Common myeloid progenitor, CD34-positive (primary cell): ENCODE measurements around the gene ZNF32. TPM values are rescaled to one million over a fixed set of nuclear protein-coding genes. Genes with fewer than 3 reads are reported as not detected.
A peak's percentile ranks its signal among the peaks of the same experiment; 100 is the strongest.

Experiments
- CTCF ChIA-PET: fragments of 350-600 bp; sonication (Branson Sonifier 250); formaldehyde crosslinking; loops from one replicate; lab custom pipeline; 2021; ENCODE audit warnings: antibody characterized with exemption; lab: Charles Lee
- POLR2A ChIA-PET: fragments of 350-600 bp; sonication (Branson Sonifier 250); formaldehyde crosslinking; loops from one replicate; lab custom pipeline; 2021; ENCODE audit warnings: antibody characterized with exemption; lab: Charles Lee
- DNase-seq, 3 donors: peaks; one replicate each; pipeline versions ENCODE4 v3.0.0 to v3.0.0-alpha.2; 2013
- H3K27ac ChIP-seq, 2 experiments: 1 replicate in 1 of 2; 2 replicates in 1 of 2; pipeline ENCODE4 v1.7.0; 2013; ENCODE audit warnings: inconsistent platforms in 2 of 2, low read length in 2 of 2, mild to moderate bottlenecking in 2 of 2, low read depth in 1 of 2, moderate library complexity in 1 of 2; ENCODE audit not compliant: severe bottlenecking in 2 of 2, insufficient read depth in 1 of 2, poor library complexity in 1 of 2
- H3K27me3 ChIP-seq, 5 experiments: replicated peaks in 2 of 5; 1 replicate in 3 of 5; 2 replicates in 2 of 5; pipeline versions ENCODE4 v1.6.1 to v1.7.0; 2013; ENCODE audit warnings: low read length in 4 of 5, mild to moderate bottlenecking in 2 of 5, moderate library complexity in 2 of 5, inconsistent platforms in 1 of 5; ENCODE audit not compliant: insufficient read depth in 5 of 5, control insufficient read depth in 4 of 5
- H3K36me3 ChIP-seq, 4 experiments: 1 replicate in 2 of 4; 2 replicates in 2 of 4; pipeline versions ENCODE4 v1.6.1 to v1.7.0; 2013; ENCODE audit warnings: low read length in 3 of 4, control low read depth in 1 of 4, mild to moderate bottlenecking in 1 of 4; ENCODE audit not compliant: control insufficient read depth in 4 of 4, insufficient read depth in 4 of 4
- H3K4me1 ChIP-seq, 4 experiments: 1 replicate in 3 of 4; 2 replicates in 1 of 4; pipeline versions ENCODE4 v1.6.1 to v1.7.1; 2013; ENCODE audit warnings: low read length in 3 of 4, mild to moderate bottlenecking in 3 of 4, control low read depth in 1 of 4, inconsistent platforms in 1 of 4, moderate library complexity in 1 of 4; ENCODE audit not compliant: control insufficient read depth in 4 of 4, insufficient read depth in 4 of 4; ENCODE audit errors: control extremely low read depth in 1 of 4
- H3K4me3 ChIP-seq, 7 experiments: 1 replicate in 4 of 7; 2 replicates in 3 of 7; pipeline versions ENCODE4 v1.5.1 to v1.7.0; 2013; ENCODE audit warnings: mild to moderate bottlenecking in 7 of 7, low read length in 6 of 7, moderate library complexity in 6 of 7, inconsistent platforms in 2 of 7, low read depth in 2 of 7, control low read depth in 1 of 7; ENCODE audit not compliant: insufficient read depth in 4 of 7, control insufficient read depth in 1 of 7; ENCODE audit errors: extremely low read depth in 1 of 7
- H3K9me3 ChIP-seq, 5 experiments: 1 replicate in 4 of 5; 2 replicates in 1 of 5; pipeline versions ENCODE4 v1.6.1 to v1.7.1; 2013; ENCODE audit warnings: low read length in 4 of 5, mild to moderate bottlenecking in 2 of 5, inconsistent platforms in 1 of 5, low read depth in 1 of 5, moderate library complexity in 1 of 5; ENCODE audit not compliant: control insufficient read depth in 4 of 5, insufficient read depth in 2 of 5; ENCODE audit errors: control extremely low read depth in 1 of 5
- WGBS: methylation state at CpG from one replicate; pipeline ENCODE4 v1.1.5; 2013; ENCODE audit not compliant: insufficient coverage; 5-methylcytosine and 5-hydroxymethylcytosine counted together
- polyA plus RNA-seq: library from polyadenylated mRNA; unstranded; fragments of 120-200 nt; gene quantifications from one replicate; pipeline ENCODE4 v1.2.1, GENCODE V29; 2013

Gene ZNF32, protein sequence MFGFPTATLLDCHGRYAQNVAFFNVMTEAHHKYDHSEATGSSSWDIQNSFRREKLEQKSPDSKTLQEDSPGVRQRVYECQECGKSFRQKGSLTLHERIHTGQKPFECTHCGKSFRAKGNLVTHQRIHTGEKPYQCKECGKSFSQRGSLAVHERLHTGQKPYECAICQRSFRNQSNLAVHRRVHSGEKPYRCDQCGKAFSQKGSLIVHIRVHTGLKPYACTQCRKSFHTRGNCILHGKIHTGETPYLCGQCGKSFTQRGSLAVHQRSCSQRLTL
- polyA plus RNA-seq: 42.9 TPM

DNA sequence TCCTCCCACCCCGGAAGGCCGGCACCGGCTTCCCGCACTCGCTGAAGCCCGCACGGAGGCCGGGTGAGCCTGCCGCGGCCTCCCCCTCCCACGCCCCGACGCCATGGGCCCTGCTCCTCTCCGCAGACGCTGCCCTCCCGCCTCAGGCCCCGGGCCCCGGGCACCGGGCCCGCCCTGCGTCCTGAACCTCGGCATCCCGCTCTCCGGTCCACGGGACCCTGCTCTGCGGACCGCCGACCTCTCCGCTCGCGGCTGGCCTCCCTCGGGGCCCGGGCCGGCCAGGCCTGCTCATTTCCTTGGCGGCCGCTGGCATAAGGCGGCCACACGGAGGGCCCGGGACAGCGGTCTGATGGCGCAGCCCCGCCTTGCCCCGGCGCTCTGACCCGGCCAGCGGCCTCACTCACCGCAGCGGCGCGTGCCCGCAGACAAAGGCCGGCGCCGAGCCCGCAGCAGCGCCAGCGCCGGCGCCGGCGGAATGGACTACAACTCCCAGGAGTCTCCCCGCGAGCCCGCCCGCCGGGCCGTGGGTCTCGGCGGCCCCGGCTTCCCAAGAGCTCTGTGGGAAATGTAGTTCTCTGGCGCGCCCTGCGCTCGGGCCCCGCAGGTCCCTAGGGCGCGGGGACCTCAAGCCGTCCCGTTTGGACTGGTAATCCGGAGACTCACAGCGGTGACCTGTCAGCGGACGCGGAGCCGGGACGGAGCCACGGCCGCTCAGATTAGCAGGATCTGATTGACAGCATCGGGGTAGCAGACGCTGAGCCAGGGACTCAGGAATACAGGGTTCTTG lies at the start of gene ZNF32:
Gene ZNF32 (minus strand): TSS at position 484 of the 787 bp plus-strand sequence. CDS start 2,748 bp downstream, outside the sequence.
- peak within 1 kb of the TSS; percentile 36 to 76 for H3K27ac ChIP-seq
- H3K9me3 ChIP-seq: peaks cover 13 to 40% (median 27%) of the 10 kb centered on the region in 5 experiments
- POLR2A ChIA-PET: no interaction called here
- CTCF ChIA-PET: interaction anchor here (1.4 kb wide), 1 partner anchor 42 kb away, joined by 4 read pairs; no protein-coding TSS in a partner anchor
- 0% methylated on average over 85 of the region's 90 CpGs for WGBS
- peak; percentile 84 to 90 (median 87) for DNase-seq
- peak within 1 kb of the TSS; percentile 63 to 89 (median 77) for H3K4me3 ChIP-seq
- H3K36me3 ChIP-seq: peaks cover 11 to 30% (median 23%) of the 10 kb centered on the region in 4 experiments
- peaks cover 0 to 10% (median 4%) of the 10 kb centered on the region in 4 experiments for H3K4me1 ChIP-seq
- no peaks in the 10 kb centered on the region for H3K27me3 ChIP-seq

- peaks cover 0 to 10% (median 9%) of the 10 kb centered on the region in 4 experiments for H3K4me1 ChIP-seq
- no peaks in the 10 kb centered on the region for H3K36me3 ChIP-seq
- peak; percentile 22 to 66 (median 53) for DNase-seq
- no peaks in the 10 kb centered on the region for H3K9me3 ChIP-seq
- H3K27ac ChIP-seq: no peak overlapping the region
- WGBS: 10% methylated on average over 7 of the region's 9 CpGs
- H3K4me3 ChIP-seq: peak overlapping the region in 1 of 7 experiments; percentile 10
- peaks cover 0 to 4% (median under 1%) of the 10 kb centered on the region in 5 experiments for H3K27me3 ChIP-seq
- CTCF ChIA-PET: interaction anchor here (0.6 to 1.2 kb wide), 2 partner anchors 10 to 471 kb away, joined by 3 to 5 read pairs; no protein-coding TSS in a partner anchor
- POLR2A ChIA-PET: no interaction called here
Measured at GRCh38 chr10:43698156-43698555, 49.5 kb upstream of the ZNF32 start.

- Histone ChIP-seq H3K4me3 (no peak overlapping the region), H3K4me1 (peaks cover 0 to 10% (median 9%) of the 10 kb centered on the region in 4 experiments), H3K36me3 (no peaks in the 10 kb centered on the region), H3K27me3 (peaks cover 0 to 13% (median 7%) of the 10 kb centered on the region in 5 experiments), H3K27ac (no peak overlapping the region), H3K9me3 (no peaks in the 10 kb centered on the region)
- no peak for DNase-seq
- WGBS: 97% methylated on average over 11 of the region's 11 CpGs
- CTCF ChIA-PET: interaction anchor here (0.6 to 1.2 kb wide), 2 partner anchors 8 to 913 kb away, joined by 3 to 5 read pairs; no protein-coding TSS in a partner anchor
- POLR2A ChIA-PET: no interaction called here
Measured at GRCh38 chr10:43696909-43697483, 48.3 kb upstream of the ZNF32 start.

DNA sequence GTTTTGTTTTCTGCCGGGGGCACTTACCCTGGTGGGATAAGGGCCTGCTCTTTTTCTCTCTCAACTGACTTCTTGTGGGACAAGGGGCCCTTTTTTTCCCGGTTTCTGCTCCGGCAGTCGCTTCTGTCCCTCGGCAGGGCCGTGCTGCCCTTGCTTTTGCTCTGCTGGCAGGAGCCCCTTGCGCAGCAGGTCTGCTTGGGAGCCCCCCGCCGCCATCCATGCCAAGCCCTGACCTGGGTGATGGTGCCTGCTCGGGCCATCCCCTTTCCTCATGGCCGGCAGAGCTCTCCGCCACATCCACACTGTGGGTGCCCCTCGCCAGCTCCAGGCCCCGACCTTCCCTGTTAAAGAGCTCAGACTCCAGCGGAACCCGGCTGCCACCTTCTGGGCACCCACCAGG lies 47.0 kb upstream of the ZNF32 start:
- Histone ChIP-seq H3K36me3 (no peaks in the 10 kb centered on the region), H3K9me3 (no peaks in the 10 kb centered on the region), H3K4me3 (no peak overlapping the region), H3K4me1 (peaks cover 0 to 10% (median 9%) of the 10 kb centered on the region in 4 experiments), H3K27me3 (peaks cover 4 to 23% (median 10%) of the 10 kb centered on the region in 5 experiments), H3K27ac (no peak overlapping the region)
- 96% methylated on average over 15 of the region's 16 CpGs for WGBS
- ChIA-PET CTCF (no interaction called here), POLR2A (no interaction called here)
- DNase-seq: no peak

- no peak overlapping the region for H3K4me3 ChIP-seq
- no peak for DNase-seq
- H3K27ac ChIP-seq: no peak overlapping the region
- no peaks in the 10 kb centered on the region for H3K9me3 ChIP-seq
- H3K36me3 ChIP-seq: no peaks in the 10 kb centered on the region
- POLR2A ChIA-PET: no interaction called here
- CTCF ChIA-PET: interaction anchor here (1.1 kb wide), 1 partner anchor 9 kb away, joined by 3 read pairs; no protein-coding TSS in a partner anchor
- peaks cover 4 to 23% (median 10%) of the 10 kb centered on the region in 5 experiments for H3K27me3 ChIP-seq
- WGBS: 88% methylated on average over 8 of the region's 8 CpGs
- H3K4me1 ChIP-seq: peaks cover 0 to 13% (median 12%) of the 10 kb centered on the region in 4 experiments
Measured at GRCh38 chr10:43695321-43695720, 46.6 kb upstream of the ZNF32 start.

GRCh38 chr10:43694526-43694925 lies 45.8 kb upstream of the ZNF32 start:
- Histone ChIP-seq H3K4me1 (peaks cover 0 to 20% (median 18%) of the 10 kb centered on the region in 4 experiments), H3K27ac (no peak overlapping the region), H3K4me3 (no peak overlapping the region), H3K36me3 (no peaks in the 10 kb centered on the region), H3K9me3 (no peaks in the 10 kb centered on the region), H3K27me3 (peaks cover 4 to 23% (median 10%) of the 10 kb centered on the region in 5 experiments)
- ChIA-PET CTCF (interaction anchor here (1.1 kb wide), 1 partner anchor 8 kb away, joined by 3 read pairs; no protein-coding TSS in a partner anchor), POLR2A (no interaction called here)
- 82% methylated on average over 4 of the region's 7 CpGs for WGBS
- DNase-seq: no peak
